ENCODE results near the gene ARMC9. TPM values are rescaled to one million over a fixed set of nuclear protein-coding genes. Genes with fewer than 3 reads are reported as not detected.

Gene ARMC9
- total and polyA plus RNA-seq, 2 donors (not counting 3 experiments of a cell fraction or from before 2014, with no cell fraction given): 16.4 to 24.2 TPM

DNA sequence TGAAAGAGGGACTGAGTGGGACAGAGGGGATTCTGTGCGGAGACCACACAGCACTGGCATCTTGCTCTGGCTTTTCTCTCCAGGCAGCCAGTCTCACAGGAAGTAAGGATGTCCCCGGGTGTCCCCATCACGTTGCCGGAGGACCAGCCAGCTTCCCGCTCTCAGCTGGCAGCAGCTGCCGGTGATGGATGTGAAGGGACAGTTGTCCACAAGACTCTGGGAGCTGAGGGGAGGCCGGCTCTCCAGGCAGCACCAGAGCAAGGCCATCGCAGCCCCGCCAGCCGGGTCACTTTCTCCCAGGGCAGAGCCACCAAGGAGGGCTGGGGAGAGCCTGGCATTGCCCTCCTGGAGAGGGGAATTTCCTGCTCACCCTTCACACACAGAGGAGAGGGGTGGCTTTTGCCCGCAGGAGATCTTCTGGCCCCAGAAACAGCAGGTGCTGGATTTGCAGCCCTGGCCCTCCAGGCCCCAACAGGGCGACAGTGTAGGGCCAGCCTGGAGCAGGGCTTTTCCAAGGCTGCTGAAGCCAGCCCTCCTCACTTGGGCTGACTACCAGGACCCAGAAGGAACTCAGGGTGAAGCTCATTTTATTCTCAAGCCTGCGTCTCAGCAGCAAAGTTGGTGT lies 173.1 kb downstream of the ARMC9 start:
- Histone ChIP-seq H3K9me1 (replicated peaks; ENCODE audit: control insufficient read depth, extremely low read depth, insufficient read depth, low read length) (no peaks in the 10 kb centered on the region), H3K79me2 (ENCODE audit: control insufficient read depth, insufficient read depth, low read length) (no peaks in the 10 kb centered on the region), H3K4me2 (ENCODE audit: insufficient read depth, low read length) (no peak overlapping the region), H3K4me1 (ENCODE audit: control insufficient read depth, extremely low read depth, insufficient read depth, low read length) (no peaks in the 10 kb centered on the region), H3K36me3 (ENCODE audit: control insufficient read depth in 2 of 2, extremely low read depth in 1 of 2, insufficient read depth in 2 of 2, low read length in 2 of 2) (no peaks in the 10 kb centered on the region), H3K4me3 (replicated peaks in 1 of 3; ENCODE audit: insufficient read depth in 1 of 3, low read depth in 1 of 3, low read length in 3 of 3) (no peak overlapping the region), H3K27me3 (ENCODE audit: control insufficient read depth in 2 of 2, insufficient read depth in 2 of 2, low read length in 2 of 2) (peaks cover 0 to 2% of the 10 kb centered on the region in 2 experiments), H3K9me3 (replicated peaks; ENCODE audit: control insufficient read depth, insufficient read depth, low read length) (no peaks in the 10 kb centered on the region), H3K27ac (ENCODE audit: insufficient read depth, low read depth, low read length) (no peak overlapping the region), H4K20me1 (replicated peaks; ENCODE audit: control insufficient read depth, extremely low read depth, insufficient read depth, low read length) (no peaks in the 10 kb centered on the region), H3K9ac (replicated peaks; ENCODE audit: extremely low read depth, insufficient read depth, low read length) (no peak overlapping the region), H2AFZ (ENCODE audit: low read depth, low read length) (no peak overlapping the region)
- no TSS peak for BruUV-seq (replicated peaks)
- ChIA-PET POLR2A (no interaction called here), CTCF (interaction anchor here (1.3 to 2.2 kb wide), 3 partner anchors 16 to 80 kb away, joined by 3 to 7 read pairs (median 4); no protein-coding TSS in a partner anchor)
- FAIRE-seq (no peak), DNase-seq (ENCODE audit: low read depth, low spot score) (no peak)
- dilution Hi-C loops (cut with MboI; ENCODE audit: extremely low pct_ligation_motif_present, low sequenced_read_pairs): no loop called here
- TF ChIP-seq POLR2AphosphoS5 (IDR thresholded peaks at IDR 0.05; ENCODE audit: insufficient read depth, low read depth, low read length): no peak
- TF ChIP-seq CTCF (IDR thresholded peaks at IDR 0.05; ENCODE audit: extremely low read depth in 1 of 2, insufficient read depth in 1 of 2, low read depth in 1 of 2, low read length in 2 of 2): no peak
- TF ChIP-seq MYC (IDR thresholded peaks at IDR 0.05; ENCODE audit: low read depth, low read length): no peak
- no peak for TF ChIP-seq FOS (IDR thresholded peaks at IDR 0.05; ENCODE audit: borderline replicate concordance, insufficient read depth, low read length)
- TF ChIP-seq POLR2A (IDR thresholded peaks at IDR 0.05; ENCODE audit: low read depth, low read length): no peak
- TF ChIP-seq EZH2 (IDR thresholded peaks at IDR 0.05; ENCODE audit: borderline replicate concordance, low read depth, low read length, severe bottlenecking): no peak
- no peak for TF ChIP-seq JUN (IDR thresholded peaks at IDR 0.05; ENCODE audit: borderline replicate concordance, insufficient read depth, insufficient read length, low read depth)
- TF ChIP-seq, protein P1, sequence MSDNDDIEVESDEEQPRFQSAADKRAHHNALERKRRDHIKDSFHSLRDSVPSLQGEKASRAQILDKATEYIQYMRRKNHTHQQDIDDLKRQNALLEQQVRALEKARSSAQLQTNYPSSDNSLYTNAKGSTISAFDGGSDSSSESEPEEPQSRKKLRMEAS (IDR thresholded peaks at IDR 0.05; ENCODE audit: insufficient read depth, insufficient read length): no peak
- TF ChIP-seq GATA2 (IDR thresholded peaks at IDR 0.05; ENCODE audit: insufficient read depth, insufficient read length, low read depth, low read length): no peak
- intact Hi-C loops (cut with micrococcal nuclease): no loop called here

Data from endothelial cell of umbilical vein (primary cell).